GM18505 (cell line): ENCODE results near the gene MBTD1.
"Not testable (repeated sequence)": the region's sequence is repeated elsewhere in the genome, so short reads cannot be mapped to it uniquely, and the experiment has no call there.

Source experiments
- ATAC-seq: cut with Tn5 transposase; IDR thresholded peaks from one replicate; pipeline ENCODE4 v1.9.1; 2021; ENCODE audit not compliant: unreplicated experiment
- POLR2A ChIP-seq: IDR thresholded peaks from 4 replicates; pipeline ENCODE4 v1.6.1; 2011; ENCODE audit warnings: borderline replicate concordance; ENCODE audit not compliant: insufficient read depth, insufficient read length; ENCODE audit errors: extremely low read depth

The MBTD1 gene

GRCh38 chr17:51189628-51190027, 70.2 kb downstream of the MBTD1 start:
- no peak for TF ChIP-seq POLR2A
- no peak for ATAC-seq

GRCh38 chr17:51189162-51189561, 70.7 kb downstream of the MBTD1 start:
- TF ChIP-seq POLR2A: no peak
- ATAC-seq: no peak

GRCh38 chr17:51188271-51188833, 71.5 kb downstream of the MBTD1 start:
- TF ChIP-seq POLR2A: no peak
- ATAC-seq: no peak

- TF ChIP-seq POLR2A: no peak
- ATAC-seq: no peak
Observed at GRCh38 chr17:51185763-51186332, 74.0 kb downstream of the MBTD1 start.

GRCh38 chr17:51184124-51184523, 75.7 kb downstream of the MBTD1 start:
- no peak for ATAC-seq
- TF ChIP-seq POLR2A: no peak

GRCh38 chr17:51180486-51180885, 79.4 kb downstream of the MBTD1 start:
- ATAC-seq: no peak
- TF ChIP-seq POLR2A: no peak

- not testable (repeated sequence) for ATAC-seq
Observed at GRCh38 chr17:51172030-51172429, 87.8 kb downstream of the MBTD1 start.

GRCh38 chr17:51170736-51171135, 89.1 kb downstream of the MBTD1 start:
- no peak for TF ChIP-seq POLR2A
- no peak for ATAC-seq

GRCh38 chr17:51169340-51169739, 90.5 kb downstream of the MBTD1 start:
- no peak for ATAC-seq
- TF ChIP-seq POLR2A: no peak

- peak; percentile 43 for ATAC-seq
Observed at GRCh38 chr17:51166987-51167931, 92.6 kb downstream of the MBTD1 start.

GRCh38 chr17:51166198-51166986, 93.5 kb downstream of the MBTD1 start, which contains the start of gene NME2:
Gene NME2 (plus strand): TSS chr17:51166411. CDS start chr17:51166831, 420 bp downstream.
- ATAC-seq: peak; percentile 91
- peak; percentile 80 for TF ChIP-seq POLR2A

More at GRCh38 chr17:51166987-51167931, 92.6 kb downstream of the MBTD1 start:
- TF ChIP-seq POLR2A: no peak

- ATAC-seq: no peak
- no peak for TF ChIP-seq POLR2A
Observed at GRCh38 chr17:51165680-51166197, 94.1 kb downstream of the MBTD1 start.

- no peak for ATAC-seq
- TF ChIP-seq POLR2A: no peak
Observed at GRCh38 chr17:51164911-51165679, 94.8 kb downstream of the MBTD1 start.

GRCh38 chr17:51161541-51161940, 98.3 kb downstream of the MBTD1 start:
- no peak for ATAC-seq
- TF ChIP-seq POLR2A: no peak
